HepG2 (cell line): ENCODE results near the gene TRDMT1. TPM values are rescaled to one million over a fixed set of nuclear protein-coding genes. Genes with fewer than 3 reads are reported as not detected.

ENCODE experiments used
- ATAC-seq: fragments of 200-7000 bp; cut with Tn5 transposase; 3 replicates; pipeline ENCODE4 v1.9.1; 2020; ENCODE audit warnings: mild to moderate bottlenecking, moderate library complexity
- BruUV-seq: library from RNA; stranded (reverse); fragments of 400-500 nt; replicated peaks from 2 replicates; lab custom pipeline; 2021; lab: Mats Ljungman, UMichigan
- CTCF ChIA-PET: fragments of 300-600 bp; formaldehyde crosslinking; extraction: SDS; loops from one replicate; lab custom pipeline; 2021; ENCODE audit warnings: low total read pairs, inconsistent platforms, low intra/inter-chr PET ratio; lab: Yijun Ruan, JAX
- POLR2A ChIA-PET: fragments of 350-600 bp; sonication (Branson Sonifier 250); formaldehyde crosslinking; loops from one replicate; lab custom pipeline; 2020; ENCODE audit warnings: antibody characterized with exemption, inconsistent platforms; lab: Yijun Ruan, JAX
- DNase-seq: peaks from one replicate; pipeline ENCODE4 v3.0.0-alpha.2; 2015; ENCODE audit warnings: low spot score
- FAIRE-seq: peaks from 3 replicates; lab custom pipeline; 2011; peaks lifted over from hg19 to GRCh38; lab: Jason Lieb, UNC
- H2AFZ ChIP-seq: one replicate; pipeline ENCODE4 v1.6.1; 2011; ENCODE audit warnings: low read length, inconsistent platforms
- H3K27ac ChIP-seq: fragments of 300-600 bp; 3 replicates; pipeline ENCODE4 v1.8.0; 2011; ENCODE audit warnings: mixed run types, mild to moderate bottlenecking, mixed read lengths, low read length, inconsistent platforms; ENCODE audit not compliant: insufficient read depth; ENCODE audit errors: extremely low read length
- H3K27me3 ChIP-seq, 2 experiments: fragments of 200-600 bp in 1 of 2; 2 replicates in 1 of 2; 3 replicates in 1 of 2; pipeline versions ENCODE4 v1.6.0 to v1.8.0; 2011; ENCODE audit warnings: low read length in 2 of 2, mild to moderate bottlenecking in 2 of 2, moderate library complexity in 2 of 2, inconsistent platforms in 1 of 2; ENCODE audit not compliant: insufficient read depth in 2 of 2, control insufficient read depth in 1 of 2
- H3K36me3 ChIP-seq, 2 experiments: fragments of 200-600 bp in 1 of 2; replicated peaks in 1 of 2; 2 replicates in 1 of 2; 3 replicates in 1 of 2; pipeline versions ENCODE4 v1.5.1 to v1.8.0; 2011; ENCODE audit warnings: low read length in 2 of 2, inconsistent platforms in 1 of 2; ENCODE audit not compliant: insufficient read depth in 2 of 2, control insufficient read depth in 1 of 2
- H3K4me1 ChIP-seq: 2 replicates; pipeline ENCODE4 v1.5.1; 2012; ENCODE audit warnings: low read length, inconsistent platforms; ENCODE audit not compliant: insufficient read depth
- H3K4me2 ChIP-seq: 2 replicates; pipeline ENCODE4 v1.6.0; 2011; ENCODE audit warnings: low read depth, low read length, inconsistent platforms
- H3K4me3 ChIP-seq, 3 experiments: fragments of 200-600 bp in 1 of 3; sonication (generic), shearing (Covaris generic) in 1 of 3; replicated peaks in 1 of 3; 2 replicates each; pipeline ENCODE4 v1.5.1; 2011 to 2016; ENCODE audit warnings: low read length in 3 of 3, inconsistent platforms in 2 of 3, low read depth in 2 of 3, mild to moderate bottlenecking in 2 of 3, control low read depth in 1 of 3, mixed read lengths in 1 of 3; ENCODE audit not compliant: insufficient read depth in 1 of 3
- H3K79me2 ChIP-seq: one replicate; pipeline ENCODE4 v1.6.1; 2011; ENCODE audit warnings: low read length, inconsistent platforms; ENCODE audit not compliant: insufficient read depth
- H3K9ac ChIP-seq: 2 replicates; pipeline ENCODE4 v1.6.0; 2011; ENCODE audit warnings: mild to moderate bottlenecking, low read depth, low read length, inconsistent platforms; ENCODE audit not compliant: insufficient read depth
- H3K9me3 ChIP-seq: 2 replicates; pipeline ENCODE4 v1.5.1; 2012; ENCODE audit warnings: mild to moderate bottlenecking, low read length
- H4K20me1 ChIP-seq: 2 replicates; pipeline ENCODE4 v1.6.0; 2011; ENCODE audit warnings: inconsistent platforms, mild to moderate bottlenecking, low read length, moderate library complexity; ENCODE audit not compliant: insufficient read depth
- AHR ChIP-seq: IDR thresholded peaks from 2 replicates; pipeline ENCODE4 v1.6.1; 2018; ENCODE audit warnings: missing genetic modification reagents, missing compliant biosample characterization
- ATF7-NPFF ChIP-seq: sonication (generic); formaldehyde crosslinking; IDR thresholded peaks from 2 replicates; pipeline ENCODE4 v1.8.1; 2023; ENCODE audit warnings: mild to moderate bottlenecking, low read depth, missing genetic modification reagents, moderate library complexity
- BATF2 ChIP-seq: sonication (generic); formaldehyde crosslinking; IDR thresholded peaks from 2 replicates; pipeline ENCODE4 v1.8.0; 2022; ENCODE audit warnings: mild to moderate bottlenecking, missing genetic modification reagents, moderate library complexity
- E2F5 ChIP-seq: sonication (generic); formaldehyde crosslinking; conservative IDR thresholded peaks from 2 replicates; pipeline ENCODE4 v1.4.0; 2020; ENCODE audit warnings: missing genetic modification reagents
- IRF1 ChIP-seq: sonication (generic); formaldehyde crosslinking; IDR thresholded peaks from 2 replicates; pipeline ENCODE4 v1.4.0; 2020; ENCODE audit warnings: low read depth, mild to moderate bottlenecking, missing genetic modification reagents
- ISL2 ChIP-seq: sonication (generic); formaldehyde crosslinking; IDR thresholded peaks from 2 replicates; pipeline ENCODE4 v1.5.0; 2020; ENCODE audit warnings: missing genetic modification reagents
- KMT2A ChIP-seq: sonication (generic); formaldehyde crosslinking; IDR thresholded peaks from 2 replicates; pipeline ENCODE4 v1.4.0; 2020; ENCODE audit warnings: missing genetic modification reagents
- NPAS2 ChIP-seq: sonication (generic); formaldehyde crosslinking; IDR thresholded peaks from 2 replicates; pipeline ENCODE4 v1.8.0; 2022; ENCODE audit warnings: mild to moderate bottlenecking, missing genetic modification reagents, borderline replicate concordance
- RARG ChIP-seq: sonication (generic); formaldehyde crosslinking; IDR thresholded peaks from 2 replicates; pipeline ENCODE4 v1.4.0; 2020; ENCODE audit warnings: low read depth, mild to moderate bottlenecking, missing genetic modification reagents
- SAP130 ChIP-seq: IDR thresholded peaks from 2 replicates; pipeline ENCODE4 v1.6.1; 2016; ENCODE audit warnings: low read depth
- TERF1 ChIP-seq: sonication (generic); formaldehyde crosslinking; IDR thresholded peaks from 2 replicates; pipeline ENCODE4 v1.8.0; 2022; ENCODE audit warnings: mild to moderate bottlenecking, missing genetic modification reagents, moderate library complexity
- TOE1 ChIP-seq: sonication (generic); formaldehyde crosslinking; IDR thresholded peaks from 2 replicates; pipeline ENCODE4 v1.4.0; 2020; ENCODE audit warnings: mild to moderate bottlenecking, missing genetic modification reagents
- UBTF ChIP-seq: sonication (generic); formaldehyde crosslinking; IDR thresholded peaks from 2 replicates; pipeline ENCODE4 v1.4.0; 2020; ENCODE audit warnings: mild to moderate bottlenecking, missing genetic modification reagents
- ZFP91 ChIP-seq: sonication (generic); formaldehyde crosslinking; IDR thresholded peaks from 2 replicates; pipeline ENCODE4 v1.9.0; 2022; ENCODE audit warnings: missing genetic modification reagents, mild to moderate bottlenecking, borderline replicate concordance
- ZNF441 ChIP-seq: sonication (generic); formaldehyde crosslinking; IDR thresholded peaks from 2 replicates; pipeline ENCODE4 v1.7.0; 2021; ENCODE audit warnings: missing genetic modification reagents, borderline replicate concordance
- ZNF713 ChIP-seq: sonication (generic); formaldehyde crosslinking; IDR thresholded peaks from 2 replicates; pipeline ENCODE4 v1.4.0; 2020; ENCODE audit warnings: mild to moderate bottlenecking, missing genetic modification reagents
- ZNF740 ChIP-seq: sonication (generic); formaldehyde crosslinking; IDR thresholded peaks from 2 replicates; pipeline ENCODE4 v1.4.0; 2020; ENCODE audit warnings: missing genetic modification reagents
- ZNF761 ChIP-seq: sonication (generic); formaldehyde crosslinking; conservative IDR thresholded peaks from 2 replicates; pipeline ENCODE4 v1.4.0; 2020; ENCODE audit warnings: mild to moderate bottlenecking, missing genetic modification reagents
- WGBS: methylation state at CpG from one replicate; pipeline ENCODE4 v1.1.6; 2017; ENCODE audit warnings: low lambda C conversion rate; 5-methylcytosine and 5-hydroxymethylcytosine counted together
- in situ Hi-C: cut with HindIII; loops from 2 replicates; pipeline ENCODE4 v1.10.0; 2017; ENCODE audit warnings: low pct_unique_long_range_greater_than_20kb; ENCODE audit not compliant: extremely low pct_ligation_motif_present
- intact Hi-C: fragments of 100-400 bp; cut with micrococcal nuclease; formaldehyde crosslinking; loops from one replicate; pipeline ENCODE4 v1.10.0; 2022; ENCODE audit not compliant: unreplicated experiment
- polyA plus RNA-seq, 8 experiments: library from polyadenylated mRNA; depleted of rRNA in 3 of 8; stranded (reverse) in 7 of 8; unstranded in 1 of 8; fragments of >200 nt; fragmentation: Illumina TruSeq in 4 of 8; extraction: Trizol in 4 of 8; gene quantifications; 2 replicates each; pipeline versions ENCODE4 v1.2.1 to v1.2.3, GENCODE V29; 2011 to 2016; ENCODE audit warnings: low read depth in 4 of 8, missing spikeins in 1 of 8, mixed read lengths in 1 of 8; ENCODE audit not compliant: insufficient read depth in 1 of 8
- total RNA-seq, 5 experiments: library from RNA; depleted of rRNA; stranded (reverse); fragments of >200 nt; fragmentation: Illumina TruSeq; extraction: Trizol; gene quantifications; 2 replicates each; pipeline ENCODE4 v1.2.3, GENCODE V29; 2016; ENCODE audit warnings: low read depth in 1 of 5

The TRDMT1 gene
- total and polyA plus RNA-seq, 2 of the 13 experiments (the other 11 are each of a cell fraction or from before 2014, with no cell fraction given), result 2.0 to 3.0 TPM

- Histone ChIP-seq H3K36me3 (no peaks in the 10 kb centered on the region), H3K4me3 (no peak overlapping the region), H3K27me3 (no peaks in the 10 kb centered on the region), H3K9ac (no peak overlapping the region), H3K79me2 (no peaks in the 10 kb centered on the region), H3K9me3 (no peaks in the 10 kb centered on the region), H4K20me1 (no peaks in the 10 kb centered on the region), H3K4me2 (no peak overlapping the region), H3K4me1 (no peaks in the 10 kb centered on the region), H3K27ac (no peak overlapping the region), H2AFZ (no peak overlapping the region)
- intact Hi-C loops (no loop called here), in situ Hi-C loops (loop anchor here (25.0 kb wide), 1 partner anchor 1378 kb away; the partner anchor contains the start of gene MINDY3)
- POLR2A ChIA-PET, result no interaction called here
- no TSS peak for BruUV-seq
- ATAC-seq (no peak), FAIRE-seq (no peak), DNase-seq (no peak)
- WGBS, result 76% methylated on average over 4 of the region's 4 CpGs
- CTCF ChIA-PET, result no interaction called here
- TF ChIP-seq E2F5 (CRISPR knock-in tag) (no peak), ZNF713 (CRISPR knock-in tag) (no peak), ATF7-NPFF (CRISPR knock-in tag) (no peak), UBTF (CRISPR knock-in tag) (no peak), BATF2 (no peak), ZFP91 (CRISPR knock-in tag) (no peak), ZNF740 (no peak), AHR (no peak), KMT2A (no peak), TERF1 (CRISPR knock-in tag) (no peak), RARG (no peak), ISL2 (CRISPR knock-in tag) (no peak), SAP130 (CRISPR knock-in tag) (no peak), IRF1 (CRISPR knock-in tag) (no peak), ZNF441 (CRISPR knock-in tag) (no peak), ZNF761 (no peak), TOE1 (CRISPR knock-in tag) (no peak), NPAS2 (CRISPR knock-in tag) (no peak)
Observed at GRCh38 chr10:17240616-17241015, 39.1 kb upstream of the TRDMT1 start.
